Kidney (tissue), 14 donors: ENCODE results near the gene PPP4R1. TPM values are rescaled to one million over a fixed set of nuclear protein-coding genes. Genes with fewer than 3 reads are reported as not detected.

Experiments
- DNase-seq, 5 donors: peaks; one replicate each; pipeline ENCODE4 v3.0.0-alpha.2; 2013 to 2020
- FAIRE-seq: peaks from 2 replicates; lab custom pipeline; 2012; peaks lifted over from hg19 to GRCh38; lab: Jason Lieb, UNC
- H3K27ac ChIP-seq, 2 donors: one replicate each; pipeline ENCODE4 v1.7.0; 2013; ENCODE audit warnings: low read depth in 2 of 2, low read length in 2 of 2, inconsistent platforms in 1 of 2
- H3K27me3 ChIP-seq: one replicate; pipeline ENCODE4 v1.7.1; 2013; ENCODE audit warnings: low read length, inconsistent platforms; ENCODE audit not compliant: control insufficient read depth, insufficient read depth
- H3K36me3 ChIP-seq, 3 donors: one replicate each; pipeline versions ENCODE4 v1.7.0 to v1.7.1; 2013; ENCODE audit warnings: low read length in 3 of 3, control low read depth in 1 of 3, inconsistent platforms in 1 of 3; ENCODE audit not compliant: insufficient read depth in 3 of 3, control insufficient read depth in 2 of 3
- H3K4me1 ChIP-seq, 3 donors: one replicate each; pipeline versions ENCODE4 v1.7.0 to v1.7.1; 2013; ENCODE audit warnings: low read length in 3 of 3, inconsistent platforms in 1 of 3, low read depth in 1 of 3; ENCODE audit not compliant: control insufficient read depth in 2 of 3, insufficient read depth in 2 of 3
- H3K4me3 ChIP-seq, 3 donors: one replicate each; pipeline versions ENCODE4 v1.7.0 to v1.8.1; 2013; ENCODE audit warnings: low read length in 3 of 3, control low read depth in 1 of 3, inconsistent platforms in 1 of 3
- H3K9ac ChIP-seq, 3 donors: one replicate each; pipeline versions ENCODE4 v1.7.0 to v1.7.1; 2013; ENCODE audit warnings: low read length in 3 of 3, control low read depth in 1 of 3, inconsistent platforms in 1 of 3
- H3K9me3 ChIP-seq, 3 donors: one replicate each; pipeline versions ENCODE4 v1.7.0 to v1.7.1; 2013; ENCODE audit warnings: low read length in 3 of 3, control low read depth in 1 of 3, inconsistent platforms in 1 of 3; ENCODE audit not compliant: control insufficient read depth in 2 of 3, insufficient read depth in 1 of 3
- intact Hi-C: fragments of 100-400 bp; cut with DNase I; formaldehyde crosslinking; loops from one replicate; pipeline ENCODE4 v1.11.1; 2022
- polyA plus RNA-seq: library from polyadenylated mRNA; stranded (reverse); fragments of 350-450 nt; fragmentation: Illumina TruSeq; extraction: RNeasy Lipid Tissue Mini Kit (QIAGEN cat#74804); gene quantifications from one replicate; pipeline ENCODE4 v1.2.3, GENCODE V29; 2014; ENCODE audit warnings: low read depth, low replicate concordance; ENCODE audit not compliant: insufficient read depth
- total RNA-seq: library from RNA; stranded (reverse); fragmentation: NEBNext Ultra II Directional; extraction: Animal tissue kit (Norgen Biotek cat#: 25700); gene quantifications from one replicate; pipeline ENCODE4 v1.2.1, GENCODE V29; 2021
- TF ChIP-seq, protein P1 (sequence below): IDR thresholded peaks from 3 replicates; pipeline ENCODE4 v1.5.1; 2012; ENCODE audit warnings: mild to moderate bottlenecking, moderate library complexity, borderline replicate concordance; ENCODE audit not compliant: insufficient read depth; ENCODE audit errors: extremely low read depth
- donor health status: control.
- donor health status: control.
- donor health status: control.
- donor health status: control.
- donor health status: control.
- donor health status: DM: yes; HTN: yes; CAD: no.
- donor health status: Normal renal cell carcinoma (clear cell type).

PPP4R1 gene
- total and polyA plus RNA-seq, 2 donors from 2014 or later: 23.9 to 122 TPM

DNA sequence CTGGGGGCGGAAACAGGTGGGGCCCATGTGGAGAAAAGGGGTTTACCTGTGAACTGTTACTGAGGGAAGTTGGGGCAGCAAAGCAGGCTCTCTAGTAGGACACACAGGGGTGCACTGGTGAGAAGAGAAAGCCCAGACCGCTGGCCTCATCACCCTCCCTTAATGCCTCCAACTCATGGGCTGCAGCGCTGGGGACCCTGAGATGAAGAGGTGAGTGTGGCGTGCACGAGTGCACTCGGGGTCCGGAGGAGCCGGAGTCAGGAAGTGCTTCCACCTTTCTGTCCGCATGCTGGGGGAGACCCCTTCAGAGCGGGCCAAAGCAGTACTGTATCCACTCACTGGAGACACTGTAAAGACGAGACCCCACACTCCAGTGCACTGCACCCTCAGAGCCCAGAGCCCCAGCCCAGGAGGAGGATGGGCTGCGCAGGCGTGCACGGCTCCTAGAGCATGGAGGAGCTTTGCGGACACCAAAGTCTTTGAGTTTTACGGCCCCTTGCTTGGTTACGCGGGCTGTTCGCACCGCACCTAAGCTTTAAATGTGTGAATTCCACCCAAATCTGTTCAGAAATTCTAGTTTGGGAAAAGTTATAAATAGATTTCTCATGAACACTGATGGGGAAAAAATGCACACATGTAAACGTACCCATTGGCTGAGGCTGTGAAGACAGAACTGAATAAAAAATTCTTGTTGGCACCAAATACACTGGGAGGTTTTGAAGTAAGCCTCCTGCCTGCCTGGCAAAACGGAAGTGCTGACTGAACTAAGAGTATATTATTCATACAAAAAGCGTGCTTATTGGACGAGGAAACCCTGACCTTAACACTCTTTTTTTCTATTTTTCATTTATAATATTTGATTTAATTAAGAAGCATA lies 45.4 kb upstream of the PPP4R1 start:
- no peaks in the 10 kb centered on the region for H3K4me1 ChIP-seq
- H3K27ac ChIP-seq: no peak overlapping the region
- H3K27me3 ChIP-seq: no peaks in the 10 kb centered on the region
- intact Hi-C loops: no loop called here
- H3K9me3 ChIP-seq: no peaks in the 10 kb centered on the region
- no peaks in the 10 kb centered on the region for H3K36me3 ChIP-seq
- TF ChIP-seq, protein P1, sequence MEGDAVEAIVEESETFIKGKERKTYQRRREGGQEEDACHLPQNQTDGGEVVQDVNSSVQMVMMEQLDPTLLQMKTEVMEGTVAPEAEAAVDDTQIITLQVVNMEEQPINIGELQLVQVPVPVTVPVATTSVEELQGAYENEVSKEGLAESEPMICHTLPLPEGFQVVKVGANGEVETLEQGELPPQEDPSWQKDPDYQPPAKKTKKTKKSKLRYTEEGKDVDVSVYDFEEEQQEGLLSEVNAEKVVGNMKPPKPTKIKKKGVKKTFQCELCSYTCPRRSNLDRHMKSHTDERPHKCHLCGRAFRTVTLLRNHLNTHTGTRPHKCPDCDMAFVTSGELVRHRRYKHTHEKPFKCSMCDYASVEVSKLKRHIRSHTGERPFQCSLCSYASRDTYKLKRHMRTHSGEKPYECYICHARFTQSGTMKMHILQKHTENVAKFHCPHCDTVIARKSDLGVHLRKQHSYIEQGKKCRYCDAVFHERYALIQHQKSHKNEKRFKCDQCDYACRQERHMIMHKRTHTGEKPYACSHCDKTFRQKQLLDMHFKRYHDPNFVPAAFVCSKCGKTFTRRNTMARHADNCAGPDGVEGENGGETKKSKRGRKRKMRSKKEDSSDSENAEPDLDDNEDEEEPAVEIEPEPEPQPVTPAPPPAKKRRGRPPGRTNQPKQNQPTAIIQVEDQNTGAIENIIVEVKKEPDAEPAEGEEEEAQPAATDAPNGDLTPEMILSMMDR: no peak
- H3K4me3 ChIP-seq: no peak overlapping the region
- FAIRE-seq (no peak), DNase-seq (no peak)
- H3K9ac ChIP-seq: no peak overlapping the region

DNA sequence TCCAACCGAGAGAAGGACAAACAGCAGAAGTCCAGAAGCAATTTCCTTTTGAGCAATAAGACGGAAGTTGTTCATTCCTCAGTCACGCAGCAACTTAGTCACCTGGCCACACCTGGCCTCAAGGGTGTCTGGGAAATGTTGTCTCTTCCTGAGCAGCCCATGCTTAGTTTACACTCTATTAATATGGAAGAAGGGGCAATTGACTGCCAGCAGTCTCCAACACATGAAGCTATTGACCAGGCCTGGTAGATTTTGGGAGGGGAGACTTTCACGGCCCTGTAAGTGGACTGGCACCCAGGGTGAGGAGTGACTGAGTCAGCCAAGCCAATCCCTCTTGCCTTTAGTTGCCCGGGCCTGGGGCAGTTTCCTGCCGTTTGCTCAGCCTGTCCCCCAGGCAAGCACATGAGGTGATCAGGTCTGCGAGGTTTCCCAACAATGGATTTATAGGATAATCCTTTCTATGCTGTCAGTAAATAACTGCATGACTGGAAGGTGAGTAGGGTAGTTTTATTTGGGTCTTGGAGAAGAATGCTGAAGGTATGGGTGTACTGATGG lies 43.8 kb upstream of the PPP4R1 start:
- FAIRE-seq (no peak), DNase-seq (no peak)
- Histone ChIP-seq H3K36me3 (no peaks in the 10 kb centered on the region), H3K4me1 (no peaks in the 10 kb centered on the region), H3K27ac (no peak overlapping the region), H3K27me3 (no peaks in the 10 kb centered on the region), H3K4me3 (no peak overlapping the region), H3K9ac (no peak overlapping the region), H3K9me3 (no peaks in the 10 kb centered on the region)
- intact Hi-C loops: no loop called here
- TF ChIP-seq, protein P1: no peak

DNA sequence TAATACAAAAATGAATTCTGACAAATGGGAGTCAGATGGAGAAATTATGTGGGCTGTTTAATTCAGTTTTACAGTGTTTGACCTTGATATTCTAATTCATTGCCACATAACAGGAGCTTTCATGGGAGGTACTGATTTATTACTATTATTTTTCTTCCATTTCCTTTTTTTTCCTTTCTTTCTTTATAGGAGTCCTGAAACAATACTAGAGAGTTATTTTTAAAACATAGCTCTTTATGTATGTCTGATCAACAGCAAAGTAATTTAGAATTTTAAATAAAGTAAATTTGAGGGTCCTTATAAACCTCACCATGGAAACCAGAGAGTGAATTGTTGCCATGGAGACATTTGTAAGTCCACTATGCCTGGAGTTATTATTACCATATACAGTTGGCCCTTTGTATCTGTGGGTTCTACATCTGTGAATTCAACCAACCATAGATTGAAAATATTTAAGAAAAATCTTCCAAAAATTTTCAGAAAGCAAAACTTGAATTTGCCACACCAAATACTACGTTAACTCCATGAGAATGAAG lies 40.9 kb upstream of the PPP4R1 start:
- intact Hi-C loops: no loop called here
- Histone ChIP-seq H3K4me3 (no peak overlapping the region), H3K27ac (no peak overlapping the region), H3K9me3 (no peaks in the 10 kb centered on the region), H3K4me1 (no peaks in the 10 kb centered on the region), H3K9ac (no peak overlapping the region), H3K36me3 (no peaks in the 10 kb centered on the region), H3K27me3 (no peaks in the 10 kb centered on the region)
- FAIRE-seq (no peak), DNase-seq (no peak)
- TF ChIP-seq, protein P1: no peak
